Uterus (tissue), 2 donors: ENCODE measurements around the gene TBXAS1.

Source experiments
- CTCF ChIP-seq, 4 experiments: fragments of 200-600 bp in 2 of 4; fragments of 450-650 bp in 2 of 4; sonication (generic) in 2 of 4; IDR thresholded peaks; one replicate each; pipeline ENCODE4 v1.5.1; 2016 to 2019; ENCODE audit warnings: antibody characterized with exemption in 4 of 4, mild to moderate bottlenecking in 2 of 4, moderate library complexity in 1 of 4
- POLR2A ChIP-seq, 2 donors: fragments of 450-650 bp; IDR thresholded peaks; one replicate each; pipeline ENCODE4 v1.6.1; 2016; ENCODE audit warnings: antibody characterized with exemption in 2 of 2, mild to moderate bottlenecking in 1 of 2, moderate library complexity in 1 of 2

GRCh38 chr7:140005341-140005740, 176.3 kb downstream of the TBXAS1 start:
- TF ChIP-seq CTCF (IDR thresholded peaks at IDR 0.05) (no peak), POLR2A (IDR thresholded peaks at IDR 0.05) (no peak)
